Suprapubic skin (tissue), 3 donors: Measurements from ENCODE around the gene KYAT1.

Experiments
- CTCF ChIP-seq, 2 donors: fragments of 200-600 bp in 1 of 2; fragments of 450-650 bp in 1 of 2; sonication (generic) in 1 of 2; IDR thresholded peaks; one replicate each; pipeline ENCODE4 v1.5.1; 2016 to 2019; ENCODE audit warnings: antibody characterized with exemption in 2 of 2, mild to moderate bottlenecking in 1 of 2, moderate library complexity in 1 of 2
- POLR2A ChIP-seq, 2 donors: fragments of 450-650 bp; IDR thresholded peaks; one replicate each; pipeline ENCODE4 v1.6.1; 2017; ENCODE audit warnings: antibody characterized with exemption in 2 of 2, mild to moderate bottlenecking in 2 of 2, moderate library complexity in 2 of 2

- TF ChIP-seq CTCF (IDR thresholded peaks at IDR 0.05) (no peak), POLR2A (IDR thresholded peaks at IDR 0.05) (no peak)
Measured at GRCh38 chr9:128845186-128845931, 36.4 kb downstream of the KYAT1 start.
